GM12878 (cell line): ENCODE measurements around the gene TNRC6C. TPM values are rescaled to one million over a fixed set of nuclear protein-coding genes. Genes with fewer than 3 reads are reported as not detected.
A peak's percentile ranks its signal among the peaks of the same experiment; 100 is the strongest.

ENCODE experiments used
- EP300 ChIP-seq, 2 experiments: fragments of 150-350 bp in 1 of 2; IDR thresholded peaks; 2 replicates each; pipeline ENCODE4 v1.6.1; 2011 to 2012; ENCODE audit warnings: low read depth in 2 of 2, low read length in 2 of 2, borderline replicate concordance in 1 of 2, improper control_type of control experiment in 1 of 2, inconsistent platforms in 1 of 2; ENCODE audit not compliant: control insufficient read depth in 1 of 2
- HDGF ChIP-seq: fragments of 450-650 bp; IDR thresholded peaks from 2 replicates; pipeline ENCODE4 v1.6.1; 2016; ENCODE audit warnings: antibody characterized with exemption
- NFXL1 ChIP-seq: fragments of 450-650 bp; IDR thresholded peaks from 2 replicates; pipeline ENCODE4 v1.6.1; 2017; ENCODE audit warnings: antibody characterized with exemption, mild to moderate bottlenecking, borderline replicate concordance
- RAD51 ChIP-seq: fragments of 450-650 bp; IDR thresholded peaks from 2 replicates; pipeline ENCODE4 v1.6.1; 2016; ENCODE audit warnings: moderate library complexity, mild to moderate bottlenecking, inconsistent platforms
- RB1 ChIP-seq: fragments of 450-650 bp; formaldehyde crosslinking; IDR thresholded peaks from 2 replicates; pipeline ENCODE4 v1.6.1; 2017; ENCODE audit warnings: mild to moderate bottlenecking, borderline replicate concordance
- SPI1 ChIP-seq: IDR thresholded peaks from 2 replicates; pipeline ENCODE4 v1.6.1; 2011; ENCODE audit warnings: low read depth, mild to moderate bottlenecking, low read length, moderate library complexity, borderline replicate concordance; ENCODE audit not compliant: insufficient read depth
- WRNIP1 ChIP-seq: IDR thresholded peaks from 2 replicates; pipeline ENCODE4 v1.6.1; 2011; ENCODE audit warnings: low read depth, low read length, improper control_type of control experiment, borderline replicate concordance
- YY1 ChIP-seq: IDR thresholded peaks from 2 replicates; pipeline ENCODE4 v1.6.1; 2011; ENCODE audit warnings: low read depth, mild to moderate bottlenecking, low read length
- ZBTB11 ChIP-seq: fragments of 450-650 bp; formaldehyde crosslinking; IDR thresholded peaks from 2 replicates; pipeline ENCODE4 v1.5.0; 2022; ENCODE audit warnings: mild to moderate bottlenecking, missing genetic modification characterization
- ZBTB4 ChIP-seq: fragments of 450-650 bp; formaldehyde crosslinking; IDR thresholded peaks from 2 replicates; pipeline ENCODE4 v1.4.0; 2022; ENCODE audit warnings: mild to moderate bottlenecking, moderate library complexity
- ZNF217 ChIP-seq: fragments of 450-650 bp; IDR thresholded peaks from 2 replicates; pipeline ENCODE4 v1.6.1; 2017; ENCODE audit warnings: antibody characterized with exemption, mild to moderate bottlenecking
- polyA plus RNA-seq, 11 experiments: library from polyadenylated mRNA; depleted of rRNA in 4 of 11; unstranded in 6 of 11; stranded (reverse) in 5 of 11; fragments of >200 nt; fragmentation: Nextera tagmentation in 4 of 11; fragmentation: Illumina TruSeq in 1 of 11; extraction: Ambion mirVana in 4 of 11; extraction: Trizol in 1 of 11; gene quantifications; 1 replicate in 1 of 11; 2 replicates in 10 of 11; pipeline versions ENCODE4 v1.2.1 to v1.2.3, GENCODE V29; 2011 to 2016; ENCODE audit warnings: inconsistent platforms in 2 of 11, missing spikeins in 2 of 11, low read depth in 1 of 11
- total RNA-seq, 4 experiments: library from RNA; depleted of rRNA in 3 of 4; stranded (reverse); fragments of >200 nt in 3 of 4; fragmentation: Illumina TruSeq in 1 of 4; extraction: Trizol in 1 of 4; gene quantifications; 2 replicates each; pipeline versions ENCODE4 v1.2.1 to v1.2.3, GENCODE V29; 2013 to 2021
- TF ChIP-seq, protein P1 (sequence below): IDR thresholded peaks from 2 replicates; pipeline ENCODE4 v1.6.1; 2012; ENCODE audit warnings: low read length, inconsistent platforms
- TF ChIP-seq, protein P2 (sequence below): fragments of 450-650 bp; IDR thresholded peaks from 2 replicates; pipeline ENCODE4 v1.6.1; 2016; ENCODE audit warnings: mild to moderate bottlenecking
- TF ChIP-seq, protein P3 (sequence below): fragments of 450-650 bp; IDR thresholded peaks from 2 replicates; pipeline ENCODE4 v1.6.1; 2017; ENCODE audit warnings: mild to moderate bottlenecking, moderate library complexity

The TNRC6C gene
- total and polyA plus RNA-seq, 10 of the 15 experiments (the other 5 are each of a cell fraction or from before 2014, with no cell fraction given): 0.40 to 6.1 (median 0.96) TPM

GRCh38 chr17:78154903-78155811 lies 196.7 kb downstream of the TNRC6C start (continued):
- no peak for TF ChIP-seq ZBTB4
- TF ChIP-seq HDGF: peak; percentile 89
- TF ChIP-seq, protein P1, sequence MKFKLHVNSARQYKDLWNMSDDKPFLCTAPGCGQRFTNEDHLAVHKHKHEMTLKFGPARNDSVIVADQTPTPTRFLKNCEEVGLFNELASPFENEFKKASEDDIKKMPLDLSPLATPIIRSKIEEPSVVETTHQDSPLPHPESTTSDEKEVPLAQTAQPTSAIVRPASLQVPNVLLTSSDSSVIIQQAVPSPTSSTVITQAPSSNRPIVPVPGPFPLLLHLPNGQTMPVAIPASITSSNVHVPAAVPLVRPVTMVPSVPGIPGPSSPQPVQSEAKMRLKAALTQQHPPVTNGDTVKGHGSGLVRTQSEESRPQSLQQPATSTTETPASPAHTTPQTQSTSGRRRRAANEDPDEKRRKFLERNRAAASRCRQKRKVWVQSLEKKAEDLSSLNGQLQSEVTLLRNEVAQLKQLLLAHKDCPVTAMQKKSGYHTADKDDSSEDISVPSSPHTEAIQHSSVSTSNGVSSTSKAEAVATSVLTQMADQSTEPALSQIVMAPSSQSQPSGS: peak; percentile 89
- TF ChIP-seq SPI1: no peak; the same call in 1 of the 2 replicates
- no peak for TF ChIP-seq ZNF217
- peak; percentile 76; the same call in 1 of the 2 replicates for TF ChIP-seq WRNIP1
- TF ChIP-seq EP300 (IDR thresholded peaks at IDR 0.05; ENCODE audit: borderline replicate concordance in 1 of 2, control insufficient read depth in 1 of 2, low read depth in 2 of 2, low read length in 2 of 2): peak; percentile 61 to 88; a peak in 3 of 4 replicates
- TF ChIP-seq, protein P2, sequence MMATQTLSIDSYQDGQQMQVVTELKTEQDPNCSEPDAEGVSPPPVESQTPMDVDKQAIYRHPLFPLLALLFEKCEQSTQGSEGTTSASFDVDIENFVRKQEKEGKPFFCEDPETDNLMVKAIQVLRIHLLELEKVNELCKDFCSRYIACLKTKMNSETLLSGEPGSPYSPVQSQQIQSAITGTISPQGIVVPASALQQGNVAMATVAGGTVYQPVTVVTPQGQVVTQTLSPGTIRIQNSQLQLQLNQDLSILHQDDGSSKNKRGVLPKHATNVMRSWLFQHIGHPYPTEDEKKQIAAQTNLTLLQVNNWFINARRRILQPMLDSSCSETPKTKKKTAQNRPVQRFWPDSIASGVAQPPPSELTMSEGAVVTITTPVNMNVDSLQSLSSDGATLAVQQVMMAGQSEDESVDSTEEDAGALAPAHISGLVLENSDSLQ: no peak; the same call in 1 of the 2 replicates
- TF ChIP-seq ZBTB11 (CRISPR knock-in tag): no peak
- TF ChIP-seq NFXL1: no peak
- TF ChIP-seq RAD51: 0 out of 2 replicates have a peak, but pooled peaks have one; percentile 21
- TF ChIP-seq, protein P3, sequence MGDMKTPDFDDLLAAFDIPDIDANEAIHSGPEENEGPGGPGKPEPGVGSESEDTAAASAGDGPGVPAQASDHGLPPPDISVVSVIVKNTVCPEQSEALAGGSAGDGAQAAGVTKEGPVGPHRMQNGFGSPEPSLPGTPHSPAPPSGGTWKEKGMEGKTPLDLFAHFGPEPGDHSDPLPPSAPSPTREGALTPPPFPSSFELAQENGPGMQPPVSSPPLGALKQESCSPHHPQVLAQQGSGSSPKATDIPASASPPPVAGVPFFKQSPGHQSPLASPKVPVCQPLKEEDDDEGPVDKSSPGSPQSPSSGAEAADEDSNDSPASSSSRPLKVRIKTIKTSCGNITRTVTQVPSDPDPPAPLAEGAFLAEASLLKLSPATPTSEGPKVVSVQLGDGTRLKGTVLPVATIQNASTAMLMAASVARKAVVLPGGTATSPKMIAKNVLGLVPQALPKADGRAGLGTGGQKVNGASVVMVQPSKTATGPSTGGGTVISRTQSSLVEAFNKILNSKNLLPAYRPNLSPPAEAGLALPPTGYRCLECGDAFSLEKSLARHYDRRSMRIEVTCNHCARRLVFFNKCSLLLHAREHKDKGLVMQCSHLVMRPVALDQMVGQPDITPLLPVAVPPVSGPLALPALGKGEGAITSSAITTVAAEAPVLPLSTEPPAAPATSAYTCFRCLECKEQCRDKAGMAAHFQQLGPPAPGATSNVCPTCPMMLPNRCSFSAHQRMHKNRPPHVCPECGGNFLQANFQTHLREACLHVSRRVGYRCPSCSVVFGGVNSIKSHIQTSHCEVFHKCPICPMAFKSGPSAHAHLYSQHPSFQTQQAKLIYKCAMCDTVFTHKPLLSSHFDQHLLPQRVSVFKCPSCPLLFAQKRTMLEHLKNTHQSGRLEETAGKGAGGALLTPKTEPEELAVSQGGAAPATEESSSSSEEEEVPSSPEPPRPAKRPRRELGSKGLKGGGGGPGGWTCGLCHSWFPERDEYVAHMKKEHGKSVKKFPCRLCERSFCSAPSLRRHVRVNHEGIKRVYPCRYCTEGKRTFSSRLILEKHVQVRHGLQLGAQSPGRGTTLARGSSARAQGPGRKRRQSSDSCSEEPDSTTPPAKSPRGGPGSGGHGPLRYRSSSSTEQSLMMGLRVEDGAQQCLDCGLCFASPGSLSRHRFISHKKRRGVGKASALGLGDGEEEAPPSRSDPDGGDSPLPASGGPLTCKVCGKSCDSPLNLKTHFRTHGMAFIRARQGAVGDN: peak; percentile 86
- 0 out of 2 replicates have a peak, but pooled peaks have one; percentile 2 for TF ChIP-seq YY1
- peak; percentile 46; the same call in 1 of the 2 replicates for TF ChIP-seq RB1
